Ishikawa (cell line): ENCODE results near the gene MYO1B.

Experiments
- CEBPB ChIP-seq: IDR thresholded peaks from 2 replicates; pipeline ENCODE4 v1.6.1; 2012
- EGR1 ChIP-seq: IDR thresholded peaks from 2 replicates; pipeline ENCODE4 v1.6.1; 2012
- EP300 ChIP-seq: IDR thresholded peaks from 2 replicates; pipeline ENCODE4 v1.6.1; 2012; ENCODE audit warnings: borderline replicate concordance
- YY1 ChIP-seq: IDR thresholded peaks from 2 replicates; pipeline ENCODE4 v1.6.1; 2012; ENCODE audit warnings: low read depth
- ZBTB7A ChIP-seq: IDR thresholded peaks from 2 replicates; pipeline ENCODE4 v1.6.1; 2012; ENCODE audit warnings: low read depth

DNA sequence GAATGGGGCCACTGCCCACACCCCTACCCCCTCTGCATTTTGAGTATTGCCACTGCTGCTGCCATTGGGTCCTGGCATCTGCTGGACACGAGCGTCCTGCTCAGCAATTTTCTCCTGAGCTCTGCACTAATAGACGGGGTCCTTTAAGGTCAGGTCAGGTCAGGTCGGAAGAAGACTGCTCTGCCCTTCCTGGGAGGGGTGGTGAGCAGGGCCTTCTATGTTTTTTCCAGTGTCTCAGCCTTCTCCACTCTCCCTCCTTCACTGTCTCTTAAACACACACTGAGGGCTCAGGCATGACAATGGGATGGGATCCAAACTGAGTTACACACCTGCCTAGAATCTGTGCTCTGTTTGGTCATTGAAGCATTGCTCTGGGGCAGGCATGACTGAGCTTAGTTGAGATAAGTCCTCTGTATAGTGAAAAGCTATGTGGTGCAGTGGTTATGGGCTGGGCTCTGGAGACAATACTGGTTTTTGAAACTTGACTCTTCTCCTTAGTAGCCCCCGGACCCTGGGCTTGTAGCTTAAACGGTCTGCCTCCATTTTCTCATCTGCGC is 10.6 kb downstream of the MYO1B start:
- TF ChIP-seq YY1 (no peak), CEBPB (no peak), EGR1 (no peak), ZBTB7A (no peak), EP300 (no peak)
